ES-I3 (cell line): ENCODE measurements around the gene PLK2.
A peak's percentile ranks its signal among the peaks of the same experiment; 100 is the strongest.

Experiments
- H3K36me3 ChIP-seq: 2 replicates; pipeline ENCODE4 v1.6.1; 2013; ENCODE audit warnings: mild to moderate bottlenecking, low read length, control low read depth, moderate library complexity; ENCODE audit not compliant: insufficient read depth
- H3K4me1 ChIP-seq: 2 replicates; pipeline ENCODE4 v1.6.1; 2013; ENCODE audit warnings: mild to moderate bottlenecking, control low read depth, low read length; ENCODE audit not compliant: insufficient read depth
- H3K9ac ChIP-seq: 2 replicates; pipeline ENCODE4 v1.6.1; 2013; ENCODE audit warnings: low read depth, mild to moderate bottlenecking, low read length, moderate library complexity
- H3K9me3 ChIP-seq: 2 replicates; pipeline ENCODE4 v1.6.1; 2013; ENCODE audit warnings: mild to moderate bottlenecking, low read length, moderate library complexity; ENCODE audit not compliant: control insufficient read depth, insufficient read depth

PLK2 gene

DNA sequence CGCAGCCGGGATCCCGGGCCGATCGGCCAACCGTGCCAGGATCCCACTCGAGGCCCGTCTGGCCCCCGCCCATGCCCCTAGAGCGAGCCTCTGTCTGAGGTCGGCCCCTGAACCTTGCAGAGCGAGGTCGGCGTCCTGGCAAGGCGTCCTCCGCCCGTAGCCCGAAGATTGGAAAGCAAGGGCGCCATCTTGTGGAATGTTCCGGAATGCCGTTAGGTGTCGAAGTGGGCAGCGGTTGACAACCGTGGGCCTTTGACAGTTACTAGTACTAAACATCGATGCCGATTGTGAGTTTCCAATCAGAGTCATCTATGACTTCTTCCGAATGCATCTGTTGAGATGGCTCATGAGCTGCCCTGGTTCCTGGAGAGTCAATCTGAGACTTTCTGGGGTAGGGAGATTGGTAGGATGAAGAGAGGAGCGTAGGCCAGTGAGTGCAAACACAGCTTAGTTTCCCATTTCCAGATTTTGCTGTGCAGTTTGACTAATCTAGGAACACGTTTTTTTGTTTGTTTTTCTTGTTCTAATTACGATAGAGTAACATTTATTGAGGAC is 923 bp upstream of the PLK2 start:
- H3K4me1 ChIP-seq: peaks cover 3% of the 10 kb centered on the region; the same call in 1 of the 2 replicates
- H3K9me3 ChIP-seq: no peaks in the 10 kb centered on the region
- peak overlapping the region; percentile 71 for H3K9ac ChIP-seq
- peaks cover 28% of the 10 kb centered on the region for H3K36me3 ChIP-seq

DNA sequence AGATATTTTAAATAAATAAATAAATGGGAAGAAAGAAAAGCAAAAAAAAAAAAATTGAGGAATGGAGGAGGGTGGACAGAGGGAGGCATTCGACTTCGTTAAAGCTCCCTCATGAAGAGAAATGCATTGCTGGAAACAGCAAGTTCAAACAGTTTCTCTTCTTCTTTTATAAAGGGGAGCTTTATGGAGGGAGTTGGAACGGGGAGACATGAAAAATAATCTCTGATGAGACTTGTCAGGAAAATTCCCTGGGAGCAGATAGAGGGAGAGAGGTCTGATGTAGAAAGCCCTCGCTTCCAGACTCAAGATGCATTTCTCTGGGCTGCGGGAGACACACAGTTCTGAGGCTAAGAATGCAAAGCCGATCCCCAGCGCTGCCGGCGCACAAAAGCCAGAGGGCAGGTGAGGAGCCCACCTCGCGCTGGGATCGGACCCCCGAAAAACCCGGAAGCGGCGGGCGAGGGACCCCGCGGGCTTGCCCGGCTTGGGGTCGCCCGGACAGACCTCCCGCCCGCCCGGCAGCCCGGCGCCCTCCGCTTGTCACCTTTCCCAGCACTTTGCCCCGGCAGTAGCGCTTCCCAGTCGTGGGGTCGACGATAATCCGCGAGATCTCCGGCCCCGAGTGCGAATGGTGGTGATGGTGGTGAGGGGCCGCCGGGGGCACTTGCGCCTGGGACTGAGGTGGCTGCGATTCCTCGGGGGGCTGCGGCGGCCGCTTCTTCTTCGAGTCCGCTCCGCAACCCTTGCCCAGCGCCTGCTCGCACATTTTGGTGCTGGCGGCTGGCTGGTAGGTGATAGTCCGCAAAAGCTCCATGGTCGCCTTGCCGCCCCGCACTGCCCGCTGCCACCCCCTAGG is 512 bp downstream of the PLK2 start:
- Histone ChIP-seq H3K4me1 (peaks cover 3% of the 10 kb centered on the region; the same call in 1 of the 2 replicates), H3K36me3 (peaks cover 42% of the 10 kb centered on the region), H3K9me3 (no peaks in the 10 kb centered on the region), H3K9ac (peak overlapping the region; percentile 71)

DNA sequence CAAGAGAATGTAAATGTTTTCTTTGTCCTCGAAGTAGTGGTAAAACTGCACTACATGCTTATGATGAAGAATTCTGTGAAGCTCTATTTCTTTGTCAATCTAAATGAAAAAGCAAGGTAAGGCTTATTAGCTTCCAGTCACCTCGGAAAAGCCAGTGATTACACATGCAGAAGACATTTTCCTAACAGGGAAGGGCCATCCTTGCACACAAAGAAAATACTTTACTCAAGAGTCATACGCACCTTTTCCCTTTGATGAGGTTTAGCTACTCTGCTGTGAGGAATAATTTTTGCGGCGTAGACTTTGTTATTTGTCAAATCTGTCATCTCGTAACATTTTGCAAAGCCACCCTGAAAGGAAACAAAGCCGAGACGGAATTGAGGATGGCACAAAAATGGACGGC is 1.1 kb downstream of the PLK2 start:
- no peaks in the 10 kb centered on the region for H3K9me3 ChIP-seq
- peak overlapping the region; percentile 71 for H3K9ac ChIP-seq
- H3K36me3 ChIP-seq: peaks cover 47% of the 10 kb centered on the region
- H3K4me1 ChIP-seq: peaks cover 3% of the 10 kb centered on the region; the same call in 1 of the 2 replicates

DNA sequence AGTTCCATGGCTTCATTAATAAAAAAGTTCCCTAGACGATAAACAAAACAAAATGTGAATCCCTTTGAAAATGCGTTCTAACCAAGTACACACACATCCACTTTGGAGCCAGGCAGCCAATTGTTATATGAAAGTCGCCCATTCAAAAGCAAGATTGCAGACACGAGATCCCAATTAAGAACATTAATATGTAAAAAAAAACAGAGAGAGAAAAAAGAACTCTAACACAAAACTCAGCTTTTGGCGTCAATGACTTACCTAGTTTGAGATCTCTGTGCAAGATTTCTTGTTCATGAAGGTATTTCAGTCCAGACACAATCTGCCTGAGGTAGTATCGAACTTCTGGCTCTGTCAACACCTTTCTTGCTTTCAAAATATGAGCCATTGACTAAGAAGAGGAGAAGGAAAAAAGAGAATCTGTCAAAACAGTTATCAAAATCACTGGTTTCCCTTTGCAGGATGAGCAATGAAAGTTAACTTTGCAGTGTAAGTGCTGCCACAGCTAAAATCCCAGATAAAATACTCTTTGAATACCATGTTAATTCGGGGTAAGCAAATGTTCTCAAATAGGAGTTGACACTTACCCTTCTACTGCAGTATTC is 1.6 kb downstream of the PLK2 start:
- Histone ChIP-seq H3K9ac (peak overlapping the region; percentile 71), H3K4me1 (peaks cover 3% of the 10 kb centered on the region; the same call in 1 of the 2 replicates), H3K36me3 (peaks cover 50% of the 10 kb centered on the region), H3K9me3 (no peaks in the 10 kb centered on the region)

DNA sequence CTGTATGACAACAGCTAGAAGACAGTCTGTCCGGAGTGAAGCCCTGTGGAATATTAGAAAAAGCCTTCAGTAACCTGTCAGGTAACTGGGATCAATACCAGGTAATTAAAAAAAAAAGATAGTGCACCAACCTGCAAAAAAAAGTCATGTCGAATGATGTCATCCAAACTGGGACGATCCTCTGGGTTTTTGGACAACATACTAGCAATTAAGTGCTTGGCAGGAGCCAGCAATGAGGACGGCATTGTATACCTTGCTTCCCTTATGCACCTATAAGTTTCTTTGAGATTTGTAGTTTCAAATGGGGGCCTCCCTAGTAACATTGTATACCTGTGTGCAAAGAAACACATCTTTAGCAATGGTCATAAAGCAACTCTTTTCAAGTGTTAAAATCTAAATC is 2.8 kb downstream of the PLK2 start:
- Histone ChIP-seq H3K36me3 (peaks cover 51% of the 10 kb centered on the region), H3K9ac (peak overlapping the region; percentile 71; the same call in 1 of the 2 replicates), H3K9me3 (no peaks in the 10 kb centered on the region), H3K4me1 (no peaks in the 10 kb centered on the region; the same call in 1 of the 2 replicates)

DNA sequence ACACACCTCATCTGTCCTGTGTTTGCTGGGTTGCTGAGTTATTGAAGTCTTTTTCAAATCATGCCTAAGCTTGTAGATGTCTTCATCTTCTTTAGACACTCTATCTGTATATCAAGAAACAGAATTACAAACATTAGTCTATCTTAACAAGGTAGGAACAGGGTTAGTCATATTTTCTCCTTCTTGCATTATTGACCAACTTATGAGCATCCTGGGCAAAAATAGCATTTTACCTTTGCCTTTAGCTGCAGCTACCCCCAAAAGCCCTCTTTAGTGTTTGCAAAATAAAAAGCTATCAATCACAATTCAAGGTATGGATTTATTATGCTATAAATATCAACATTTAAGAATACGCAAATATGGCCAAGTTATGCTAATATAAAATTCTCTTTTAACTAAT is 3.4 kb downstream of the PLK2 start:
- Histone ChIP-seq H3K9ac (no peak overlapping the region; the same call in 1 of the 2 replicates), H3K9me3 (no peaks in the 10 kb centered on the region), H3K36me3 (peaks cover 51% of the 10 kb centered on the region), H3K4me1 (no peaks in the 10 kb centered on the region; the same call in 1 of the 2 replicates)

DNA sequence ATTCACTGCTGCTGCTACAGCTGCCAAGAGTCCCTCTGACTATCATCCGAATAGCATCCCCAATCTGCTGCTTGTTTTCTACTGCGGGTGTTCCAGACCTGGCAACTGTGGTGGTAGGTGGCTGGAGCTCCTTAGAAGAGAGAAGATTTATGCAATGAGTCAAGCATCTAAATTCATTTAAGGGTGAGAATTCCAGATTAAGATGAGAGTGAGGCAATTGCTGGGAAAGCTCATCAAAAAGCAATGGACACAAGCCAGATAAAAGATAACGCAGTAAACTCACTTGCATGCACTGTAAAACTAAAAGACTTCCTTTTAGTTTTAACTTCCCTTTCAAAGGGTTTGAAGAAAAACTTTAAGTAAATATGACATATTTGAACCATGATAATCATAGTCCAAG is 3.9 kb downstream of the PLK2 start:
- Histone ChIP-seq H3K9ac (no peak overlapping the region; the same call in 1 of the 2 replicates), H3K36me3 (peaks cover 51% of the 10 kb centered on the region), H3K9me3 (no peaks in the 10 kb centered on the region)

DNA sequence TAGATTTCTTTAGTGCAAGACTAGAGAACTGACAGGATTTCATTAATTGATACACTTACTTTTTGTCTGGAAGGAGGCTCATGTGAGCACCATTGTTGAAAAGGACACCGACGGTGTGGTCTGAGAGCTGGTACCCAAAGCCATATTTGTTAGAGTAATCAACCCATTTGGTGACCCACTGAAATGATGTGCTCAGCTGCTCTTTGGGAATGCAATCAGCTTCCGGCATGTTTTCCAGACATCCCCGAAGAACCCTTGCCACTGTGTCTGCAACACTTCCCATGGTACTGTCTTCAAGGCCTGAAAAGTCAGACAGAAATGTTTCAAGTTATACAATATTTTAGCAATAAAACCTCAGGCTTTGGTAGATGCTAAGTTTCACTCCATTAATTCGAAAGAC is 4.4 kb downstream of the PLK2 start:
- Histone ChIP-seq H3K9me3 (no peaks in the 10 kb centered on the region), H3K36me3 (peaks cover 51% of the 10 kb centered on the region), H3K4me1 (no peaks in the 10 kb centered on the region; the same call in 1 of the 2 replicates), H3K9ac (no peak overlapping the region)

More for the DNA sequence above, 3.9 kb downstream of the PLK2 start:
- no peaks in the 10 kb centered on the region; the same call in 1 of the 2 replicates for H3K4me1 ChIP-seq

DNA sequence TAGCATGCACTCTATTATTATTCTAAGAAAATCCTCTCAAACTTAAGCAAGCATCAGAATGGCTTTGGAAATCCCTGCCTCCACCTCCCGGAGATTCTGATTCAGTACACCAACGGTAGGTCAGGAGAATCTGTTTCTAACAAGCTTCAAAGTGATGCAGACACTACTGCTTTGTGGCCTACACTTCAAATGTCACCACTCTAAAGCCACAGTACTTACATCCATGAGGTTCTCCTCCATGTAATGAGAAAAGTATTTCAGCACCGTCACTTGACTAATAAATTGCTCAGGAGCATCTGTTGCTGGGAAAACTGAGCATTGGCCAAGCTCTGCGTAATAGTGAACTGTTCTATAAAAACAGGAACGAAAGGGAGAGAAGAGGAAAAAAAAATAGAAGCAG is 4.8 kb downstream of the PLK2 start:
- Histone ChIP-seq H3K36me3 (peaks cover 51% of the 10 kb centered on the region), H3K4me1 (no peaks in the 10 kb centered on the region; the same call in 1 of the 2 replicates), H3K9me3 (no peaks in the 10 kb centered on the region), H3K9ac (no peak overlapping the region)

DNA sequence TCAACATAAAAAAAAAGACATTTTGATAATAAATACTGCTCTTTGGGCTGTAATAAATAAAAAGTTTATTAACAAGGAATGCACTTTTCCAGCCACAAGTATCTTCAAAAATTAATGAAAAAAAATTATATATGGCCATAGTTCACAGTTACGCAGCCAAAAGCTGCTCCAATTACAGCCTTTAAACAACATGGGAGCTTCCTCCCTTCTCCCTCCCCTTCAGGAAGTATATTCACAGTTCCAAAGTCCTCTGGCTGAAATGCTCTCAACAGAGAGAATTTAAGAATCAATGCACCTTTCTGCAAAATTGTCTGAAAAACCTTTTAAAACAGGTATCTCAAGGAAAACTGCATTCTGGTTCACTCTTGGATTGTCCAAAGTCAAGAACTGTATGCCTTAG is 5.9 kb downstream of the PLK2 start:
- Histone ChIP-seq H3K9ac (no peak overlapping the region), H3K36me3 (peaks cover 51% of the 10 kb centered on the region), H3K9me3 (no peaks in the 10 kb centered on the region), H3K4me1 (no peaks in the 10 kb centered on the region; the same call in 1 of the 2 replicates)

DNA sequence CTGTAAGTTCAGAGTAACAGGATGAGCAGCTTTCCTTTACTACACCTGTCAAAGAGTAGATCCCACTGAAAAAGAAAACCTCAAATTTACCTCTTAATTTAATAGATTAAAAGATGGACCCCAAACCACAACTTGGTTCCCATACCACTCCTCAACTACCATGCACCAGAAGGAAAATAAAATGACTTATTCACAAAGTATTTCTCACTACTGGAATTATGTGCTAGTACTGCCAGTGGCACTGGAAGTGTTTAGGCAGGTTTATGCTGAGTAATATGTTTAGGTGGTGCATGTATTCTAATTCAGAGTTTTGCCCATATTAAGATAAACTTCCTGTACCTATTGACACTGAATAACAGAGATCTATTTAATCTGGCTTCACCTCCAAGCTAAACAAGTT is 6.6 kb downstream of the PLK2 start:
- Histone ChIP-seq H3K9me3 (no peaks in the 10 kb centered on the region), H3K36me3 (peaks cover 48% of the 10 kb centered on the region), H3K4me1 (no peaks in the 10 kb centered on the region; the same call in 1 of the 2 replicates), H3K9ac (no peak overlapping the region)

DNA sequence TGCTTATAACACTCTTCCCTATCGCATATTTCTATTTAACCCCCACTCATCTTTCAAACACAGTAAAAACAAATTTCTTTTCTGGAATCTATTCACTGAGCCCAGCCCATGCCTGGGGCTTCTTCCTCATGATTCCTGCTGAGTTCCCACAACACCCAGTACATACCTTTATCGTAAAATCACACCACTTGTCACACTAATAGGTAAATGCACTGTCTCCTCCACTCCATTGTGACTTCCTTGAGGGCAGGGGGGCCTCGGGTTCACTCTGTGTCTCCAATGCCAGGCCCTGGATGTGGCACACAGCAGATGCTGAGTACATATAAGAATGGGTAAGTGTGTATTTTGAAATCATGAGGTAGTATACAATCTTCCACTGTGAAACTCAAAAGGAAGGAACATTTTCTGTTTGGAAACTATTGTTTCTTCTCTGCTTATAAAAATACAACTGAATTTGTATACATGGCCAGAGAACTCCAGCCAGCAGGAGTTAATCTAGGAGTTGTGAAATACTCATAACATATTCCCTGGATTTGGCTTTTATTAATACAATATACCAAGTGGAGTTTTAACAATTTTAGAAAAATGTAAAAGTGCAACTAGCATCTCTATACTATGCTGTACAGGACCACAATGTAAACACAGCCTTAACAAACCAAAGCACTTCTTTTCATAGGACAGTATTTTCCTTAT is 7.2 kb downstream of the PLK2 start:
- no peaks in the 10 kb centered on the region for H3K9me3 ChIP-seq
- peaks cover 42% of the 10 kb centered on the region for H3K36me3 ChIP-seq
- H3K9ac ChIP-seq: no peak overlapping the region
- no peaks in the 10 kb centered on the region for H3K4me1 ChIP-seq

DNA sequence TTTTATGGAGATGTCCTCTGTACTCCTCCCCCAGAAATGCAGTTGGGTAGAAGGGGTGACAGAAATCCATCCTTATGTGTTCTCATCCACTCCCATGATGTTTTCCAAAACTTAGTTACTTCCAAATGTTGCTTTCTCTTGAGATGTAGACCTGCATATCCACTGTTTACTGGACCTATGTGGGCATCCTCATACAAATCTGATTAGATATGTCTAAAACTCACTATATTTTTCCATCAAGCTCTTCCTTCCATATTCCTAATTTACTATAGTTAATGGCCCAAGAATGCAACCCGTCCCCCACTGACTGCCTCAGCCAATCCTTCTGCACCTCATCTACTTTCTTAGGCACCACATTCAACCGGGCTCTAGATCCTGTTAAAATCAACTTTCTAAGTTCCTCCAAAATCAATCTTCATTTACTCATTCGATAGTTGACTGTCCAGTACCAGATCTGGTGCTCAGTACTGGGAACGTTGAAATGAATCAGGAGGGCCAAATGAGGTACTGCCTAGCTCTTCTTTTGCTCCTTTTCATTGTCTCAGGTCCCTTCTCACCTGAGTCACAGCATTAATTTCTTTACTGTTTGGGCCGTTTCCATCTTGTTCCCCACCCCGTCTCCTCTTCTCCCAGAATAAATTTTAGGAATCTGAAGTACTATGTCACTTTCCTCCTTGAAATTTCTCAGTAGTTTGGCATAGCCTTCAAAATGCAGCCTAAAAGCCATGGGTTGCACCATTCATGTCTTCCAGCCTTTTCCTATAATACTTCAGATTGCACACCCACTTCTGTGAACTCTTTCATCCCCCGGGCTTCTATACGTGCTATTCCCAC is 7.9 kb downstream of the PLK2 start:
- Histone ChIP-seq H3K9ac (no peak overlapping the region), H3K9me3 (no peaks in the 10 kb centered on the region), H3K36me3 (peaks cover 34% of the 10 kb centered on the region), H3K4me1 (no peaks in the 10 kb centered on the region)
